SK-N-SH (cell line): Measurements from ENCODE around the gene BLVRA. TPM values are rescaled to one million over a fixed set of nuclear protein-coding genes. Genes with fewer than 3 reads are reported as not detected.
A peak's percentile ranks its signal among the peaks of the same experiment; 100 is the strongest.
"Not testable (repeated sequence)": the region's sequence is repeated elsewhere in the genome, so short reads cannot be mapped to it uniquely, and the experiment has no call there.

Experiments
- CTCF ChIA-PET: fragments of 300-600, 350-600 bp; formaldehyde crosslinking; extraction: SDS; loops from one replicate; lab custom pipeline; 2021; lab: Yijun Ruan, JAX
- POLR2A ChIA-PET: fragments of 350-600 bp; sonication (Branson Sonifier 250); formaldehyde crosslinking; extraction: SDS; loops from one replicate; lab custom pipeline; 2020; ENCODE audit warnings: antibody characterized with exemption, inconsistent platforms; lab: Yijun Ruan, JAX
- DNase-seq: peaks from one replicate; pipeline ENCODE4 v3.0.0; 2012
- H2AFZ ChIP-seq: fragments of 200-600 bp; sonication (generic); 2 replicates; pipeline ENCODE4 v1.8.1; 2016; ENCODE audit warnings: antibody characterized with exemption, mild to moderate bottlenecking, low read depth
- H3F3A ChIP-seq: fragments of 200-600 bp; sonication (generic); replicated peaks from 2 replicates; pipeline ENCODE3; 2016; ENCODE audit warnings: antibody characterized with exemption, mild to moderate bottlenecking; ENCODE audit not compliant: insufficient read depth
- H3K27ac ChIP-seq, 2 experiments: fragments of 200-500 bp in 1 of 2; fragments of 200-600 bp in 1 of 2; sonication (Bioruptor generic) in 1 of 2; sonication (generic), shearing (Covaris generic) in 1 of 2; 2 replicates each; pipeline versions ENCODE4 v1.5.1 to v1.6.1; 2014 to 2016; ENCODE audit warnings: low read depth in 2 of 2, inconsistent platforms in 1 of 2, low read length in 1 of 2, mild to moderate bottlenecking in 1 of 2, mixed read lengths in 1 of 2
- H3K27me3 ChIP-seq: fragments of 200-600 bp; sonication (generic), shearing (Covaris generic); 2 replicates; pipeline ENCODE4 v1.6.1; 2016; ENCODE audit warnings: mixed run types; ENCODE audit not compliant: insufficient read depth
- H3K36me3 ChIP-seq, 2 experiments: fragments of 200-500 bp in 1 of 2; fragments of 200-600 bp in 1 of 2; sonication (Bioruptor generic) in 1 of 2; sonication (generic) in 1 of 2; replicated peaks in 1 of 2; 2 replicates each; pipeline versions ENCODE3 to v1.5.1; 2014 to 2016; ENCODE audit warnings: low read length in 1 of 2, mild to moderate bottlenecking in 1 of 2; ENCODE audit not compliant: insufficient read depth in 2 of 2, control insufficient read depth in 1 of 2
- H3K4me1 ChIP-seq, 2 experiments: fragments of 200-500 bp in 1 of 2; fragments of 200-600 bp in 1 of 2; sonication (Bioruptor generic) in 1 of 2; sonication (generic), shearing (Covaris generic) in 1 of 2; 2 replicates each; pipeline versions ENCODE4 v1.5.1 to v1.6.1; 2014 to 2016; ENCODE audit warnings: low read depth in 1 of 2, low read length in 1 of 2, mixed run types in 1 of 2; ENCODE audit not compliant: insufficient read depth in 2 of 2, control insufficient read depth in 1 of 2
- H3K4me2 ChIP-seq: fragments of 200-600 bp; sonication (generic), shearing (Covaris generic); 2 replicates; pipeline ENCODE4 v1.6.1; 2017; ENCODE audit warnings: mixed run types
- H3K4me3 ChIP-seq, 2 experiments: fragments of 200-500 bp in 1 of 2; fragments of 200-600 bp in 1 of 2; sonication (Bioruptor generic) in 1 of 2; sonication (generic), shearing (Covaris generic) in 1 of 2; 2 replicates each; pipeline versions ENCODE4 v1.5.1 to v1.8.1; 2014 to 2016; ENCODE audit warnings: low read depth in 2 of 2, inconsistent platforms in 1 of 2, low read length in 1 of 2, mild to moderate bottlenecking in 1 of 2, mixed read lengths in 1 of 2, moderate library complexity in 1 of 2
- H3K79me2 ChIP-seq: fragments of 200-600 bp; sonication (generic); 2 replicates; pipeline ENCODE4 v1.8.1; 2017; ENCODE audit warnings: mild to moderate bottlenecking; ENCODE audit not compliant: insufficient read depth
- H3K9ac ChIP-seq: fragments of 200-600 bp; sonication (generic); 2 replicates; pipeline ENCODE4 v1.6.1; 2017; ENCODE audit warnings: mixed run types
- H3K9me2 ChIP-seq: fragments of 200-600 bp; sonication (generic); 2 replicates; pipeline ENCODE4 v1.6.1; 2017; ENCODE audit warnings: mixed run types
- H3K9me3 ChIP-seq: fragments of 200-600 bp; sonication (generic); 2 replicates; pipeline ENCODE4 v1.6.1; 2017; ENCODE audit warnings: mixed run types, mild to moderate bottlenecking, moderate library complexity
- H4K20me1 ChIP-seq: fragments of 200-600 bp; sonication (generic); 2 replicates; pipeline ENCODE4 v1.6.1; 2017; ENCODE audit warnings: mild to moderate bottlenecking, mixed run types; ENCODE audit not compliant: insufficient read depth
- ELF1 ChIP-seq: IDR thresholded peaks from 2 replicates; pipeline ENCODE4 v1.4.0; 2012
- EP300 ChIP-seq, 2 experiments: IDR thresholded peaks; 2 replicates each; pipeline versions ENCODE4 v1.4.0 to v1.6.1; 2012; ENCODE audit warnings: borderline replicate concordance in 1 of 2, low read depth in 1 of 2, low read length in 1 of 2
- FOSL2 ChIP-seq: IDR thresholded peaks from 2 replicates; pipeline ENCODE4 v1.4.0; 2012; ENCODE audit warnings: low read depth, mild to moderate bottlenecking, moderate library complexity, borderline replicate concordance
- MXI1 ChIP-seq: IDR thresholded peaks from 2 replicates; pipeline ENCODE4 v1.6.1; 2012; ENCODE audit warnings: mild to moderate bottlenecking, low read depth, low read length, improper control_type of control experiment
- RAD21 ChIP-seq: IDR thresholded peaks from 2 replicates; pipeline ENCODE4 v1.6.1; 2012; ENCODE audit warnings: mild to moderate bottlenecking, low read length
- SMC3 ChIP-seq: IDR thresholded peaks from 2 replicates; pipeline ENCODE4 v1.6.1; 2012; ENCODE audit warnings: low read depth, low read length, improper control_type of control experiment
- WGBS: methylation state at CpG from one replicate; pipeline ENCODE4 v1.1.6; 2017; ENCODE audit warnings: low lambda C conversion rate; 5-methylcytosine and 5-hydroxymethylcytosine counted together
- polyA plus RNA-seq, 3 experiments: library from polyadenylated mRNA; depleted of rRNA; stranded (reverse); fragments of >200 nt; gene quantifications; 2 replicates each; pipeline ENCODE4 v1.2.3, GENCODE V29; 2012
- TF ChIP-seq, protein P1 (sequence below): IDR thresholded peaks from 2 replicates; pipeline ENCODE4 v1.4.0; 2012; ENCODE audit warnings: low read depth, borderline replicate concordance

Gene BLVRA
- polyA plus RNA-seq, 1 of the 3 experiments (the other 2 are of a cell fraction), result 123 TPM

DNA sequence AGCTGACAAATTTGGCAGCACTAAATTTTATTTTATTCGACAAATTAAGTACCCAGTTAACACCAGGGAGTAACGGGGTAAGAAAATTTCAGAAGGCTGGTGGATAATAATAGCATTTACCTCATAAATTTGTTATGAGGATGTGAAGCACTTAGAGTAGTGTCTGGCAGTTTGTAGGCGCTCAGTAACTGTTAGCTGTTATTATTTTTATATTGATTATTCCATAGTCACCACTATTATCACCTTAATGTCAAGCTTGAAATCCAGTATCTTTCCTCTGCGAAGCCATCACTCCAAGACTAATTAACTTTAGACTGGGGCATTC is 28.6 kb upstream of the BLVRA start:
- WGBS, result 21% methylated on average over 4 of the region's 4 CpGs

DNA sequence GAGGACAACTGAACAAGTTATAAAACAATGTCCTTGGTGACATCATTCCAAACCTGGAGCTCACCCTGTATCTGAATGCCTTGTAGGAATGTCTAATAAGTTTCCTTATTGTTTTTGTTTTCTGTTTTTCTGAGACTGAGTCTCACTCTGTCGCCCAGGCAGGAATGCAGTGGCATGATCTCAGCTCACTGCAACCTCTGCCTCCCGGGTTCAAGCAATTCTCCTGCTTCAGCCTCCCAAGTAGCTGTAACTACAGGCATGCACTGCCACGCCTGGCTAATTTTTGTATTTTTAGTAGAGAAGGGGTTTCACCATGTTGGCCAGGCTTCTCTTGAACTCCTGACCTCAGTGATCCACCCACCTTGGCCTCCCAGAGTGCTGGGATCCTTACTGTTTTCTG is 27.0 kb upstream of the BLVRA start:
- WGBS, result 85% methylated on average over 3 of the region's 3 CpGs
- H3K4me1 ChIP-seq, H3F3A ChIP-seq, H3K27me3 ChIP-seq, H4K20me1 ChIP-seq, H3K27ac ChIP-seq, H2AFZ ChIP-seq, POLR2A ChIA-PET, DNase-seq, H3K4me3 ChIP-seq, H3K9me2 ChIP-seq, H3K36me3 ChIP-seq, H3K9ac ChIP-seq, H3K9me3 ChIP-seq, H3K4me2 ChIP-seq: not testable (repeated sequence)
- CTCF ChIA-PET, result interaction anchor here (2.4 to 5.2 kb wide), 3 partner anchors 10 to 149 kb away, joined by 12 to 43 read pairs (median 24); partner anchors contain the start of gene STK17A
- peaks cover 29% of the 10 kb centered on the region for H3K79me2 ChIP-seq

More for the DNA sequence above, 28.6 kb upstream of the BLVRA start:
- POLR2A ChIA-PET, result interaction anchor here (0.6 to 2.5 kb wide), 9 partner anchors 13 to 798 kb away, joined by 3 to 18 read pairs (median 4); partner anchors contain the start of genes BLVRA, MRPL32, PSMA2 and STK17A
- Histone ChIP-seq H3K9ac (peak overlapping the region; percentile 80), H2AFZ (peak overlapping the region; percentile 97), H3K4me3 (peak overlapping the region; percentile 93 to 97), H3K4me2 (peak overlapping the region; percentile 76), H3K27me3 (no peaks in the 10 kb centered on the region), H3F3A (no peaks in the 10 kb centered on the region), H4K20me1 (no peaks in the 10 kb centered on the region), H3K9me2 (no peaks in the 10 kb centered on the region), H3K79me2 (peaks cover 44% of the 10 kb centered on the region), H3K9me3 (no peaks in the 10 kb centered on the region), H3K27ac (peak overlapping the region; percentile 68 to 95), H3K4me1 (peaks cover 0 to 7% of the 10 kb centered on the region in 2 experiments; a peak in 1 of 4 replicates), H3K36me3 (no peaks in the 10 kb centered on the region)
- TF ChIP-seq RAD21 (no peak), EP300 (IDR thresholded peaks at IDR 0.05; ENCODE audit: borderline replicate concordance in 1 of 2, low read depth in 1 of 2, low read length in 1 of 2) (no peak), FOSL2 (no peak), MXI1 (no peak), SMC3 (no peak), ELF1 (no peak)
- TF ChIP-seq, protein P1, sequence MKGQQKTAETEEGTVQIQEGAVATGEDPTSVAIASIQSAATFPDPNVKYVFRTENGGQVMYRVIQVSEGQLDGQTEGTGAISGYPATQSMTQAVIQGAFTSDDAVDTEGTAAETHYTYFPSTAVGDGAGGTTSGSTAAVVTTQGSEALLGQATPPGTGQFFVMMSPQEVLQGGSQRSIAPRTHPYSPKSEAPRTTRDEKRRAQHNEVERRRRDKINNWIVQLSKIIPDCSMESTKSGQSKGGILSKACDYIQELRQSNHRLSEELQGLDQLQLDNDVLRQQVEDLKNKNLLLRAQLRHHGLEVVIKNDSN, result no peak
- CTCF ChIA-PET, result interaction anchor here (0.9 to 5.2 kb wide), 18 partner anchors 9 to 789 kb away, joined by 3 to 43 read pairs (median 4); partner anchors contain the start of gene STK17A
- no peak for DNase-seq

DNA sequence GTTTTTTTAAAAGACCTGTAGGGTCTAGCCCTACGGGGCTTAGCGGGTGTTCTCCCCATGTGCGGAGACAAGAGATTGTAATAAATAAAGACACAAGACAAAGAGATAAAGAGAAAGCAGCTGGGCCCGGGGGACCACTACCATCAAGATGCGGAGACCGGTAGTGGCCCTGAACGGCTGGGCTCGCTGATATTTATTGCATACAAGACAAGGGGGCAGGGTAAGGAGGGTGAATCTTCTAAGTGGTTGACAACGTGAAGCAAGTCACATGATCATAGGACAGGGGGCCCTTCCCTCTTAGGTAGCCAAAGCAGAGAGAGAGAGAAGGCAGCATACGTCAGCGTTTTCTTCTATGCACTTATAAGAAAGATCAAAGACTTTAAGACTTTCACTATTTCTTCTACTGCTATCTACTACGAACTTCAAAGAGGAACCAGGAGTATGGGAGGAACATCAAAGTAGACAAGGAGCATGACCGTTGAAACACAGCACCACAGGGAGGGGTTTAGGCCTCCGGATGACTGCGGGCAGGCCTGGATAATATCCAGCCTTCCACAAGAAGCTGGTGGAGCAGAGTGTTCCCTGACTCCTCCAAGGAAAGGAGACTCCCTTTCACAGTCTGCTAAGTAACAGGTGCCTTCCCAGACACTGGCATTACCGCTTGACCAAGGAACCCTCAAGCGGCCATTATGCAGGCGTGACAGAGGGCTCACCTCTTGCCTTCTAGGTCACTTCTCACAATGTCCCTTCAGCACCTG is 23.7 kb upstream of the BLVRA start:
- H3K4me3 ChIP-seq, DNase-seq, H3K9ac ChIP-seq, H3K79me2 ChIP-seq, H3K4me2 ChIP-seq, H3K4me1 ChIP-seq, H3K27me3 ChIP-seq, H3K9me2 ChIP-seq, H3F3A ChIP-seq, H3K27ac ChIP-seq, H4K20me1 ChIP-seq, POLR2A ChIA-PET, H2AFZ ChIP-seq, H3K9me3 ChIP-seq, H3K36me3 ChIP-seq: not testable (repeated sequence)
- CTCF ChIA-PET, result interaction anchor here (0.8 to 2.5 kb wide), 6 partner anchors 27 to 152 kb away, joined by 3 to 11 read pairs (median 6); partner anchors contain the start of gene STK17A
- 74% methylated on average over 18 of the region's 18 CpGs for WGBS
